ENCODE results near the gene PPTC7.
A peak's percentile ranks its signal among the peaks of the same experiment; 100 is the strongest.
"Not testable (repeated sequence)": the region's sequence is repeated elsewhere in the genome, so short reads cannot be mapped to it uniquely, and the experiment has no call there.

The PPTC7 gene

GRCh38 chr12:110582276-110583136 lies 612 bp downstream of the PPTC7 start:
- DNase-seq, result peak; percentile 81

- no peak for DNase-seq
Measured at GRCh38 chr12:110581931-110582275, 1.2 kb downstream of the PPTC7 start.

GRCh38 chr12:110579535-110580253 lies 3.4 kb downstream of the PPTC7 start:
- no peak for DNase-seq

GRCh38 chr12:110578694-110579534 lies 4.2 kb downstream of the PPTC7 start:
- no peak for DNase-seq

GRCh38 chr12:110577864-110578693 lies 5.0 kb downstream of the PPTC7 start:
- peak; percentile 80 to 81 for DNase-seq

GRCh38 chr12:110576504-110576903 lies 6.6 kb downstream of the PPTC7 start:
- DNase-seq, result no peak

- DNase-seq, result no peak
Measured at GRCh38 chr12:110575326-110575725, 7.8 kb downstream of the PPTC7 start.

GRCh38 chr12:110574717-110575230 lies 8.3 kb downstream of the PPTC7 start:
- not testable (repeated sequence) for DNase-seq

- DNase-seq, result no peak
Measured at GRCh38 chr12:110574044-110574443, 9.1 kb downstream of the PPTC7 start.

- DNase-seq, result not testable (repeated sequence)
Measured at GRCh38 chr12:110570798-110571197, 12.3 kb downstream of the PPTC7 start.

GRCh38 chr12:110569838-110570237 lies 13.3 kb downstream of the PPTC7 start:
- not testable (repeated sequence) for DNase-seq

GRCh38 chr12:110568752-110569151 lies 14.4 kb downstream of the PPTC7 start:
- no peak for DNase-seq

GRCh38 chr12:110566993-110567392 lies 16.1 kb downstream of the PPTC7 start:
- DNase-seq, result no peak

GRCh38 chr12:110565894-110566871 lies 16.9 kb downstream of the PPTC7 start:
- DNase-seq, result no peak

- no peak for DNase-seq
Measured at GRCh38 chr12:110564471-110564991, 18.6 kb downstream of the PPTC7 start.

GRCh38 chr12:110563702-110564470 lies 19.2 kb downstream of the PPTC7 start:
- peak; percentile 34 to 40 for DNase-seq

GRCh38 chr12:110562386-110562785 lies 20.7 kb downstream of the PPTC7 start:
- not testable (repeated sequence) for DNase-seq

- DNase-seq, result no peak
Measured at GRCh38 chr12:110561471-110562201, 21.5 kb downstream of the PPTC7 start.

GRCh38 chr12:110560946-110561345 lies 22.2 kb downstream of the PPTC7 start:
- DNase-seq, result no peak

Measured in inflammatory macrophage treated with lipopolysaccharide for 1 hour (primary cell).